HG03565 (cell line): ENCODE results near the gene CARD16.

ENCODE experiments used
- ATAC-seq: cut with Tn5 transposase; IDR thresholded peaks from one replicate; pipeline ENCODE4 v1.9.1; 2021; ENCODE audit warnings: mild to moderate bottlenecking, moderate library complexity; ENCODE audit not compliant: unreplicated experiment

Gene CARD16

GRCh38 chr11:105051559-105051958 is 6.4 kb upstream of the CARD16 start:
- no peak for ATAC-seq

GRCh38 chr11:105049481-105049880 is 4.3 kb upstream of the CARD16 start:
- ATAC-seq, result no peak

DNA sequence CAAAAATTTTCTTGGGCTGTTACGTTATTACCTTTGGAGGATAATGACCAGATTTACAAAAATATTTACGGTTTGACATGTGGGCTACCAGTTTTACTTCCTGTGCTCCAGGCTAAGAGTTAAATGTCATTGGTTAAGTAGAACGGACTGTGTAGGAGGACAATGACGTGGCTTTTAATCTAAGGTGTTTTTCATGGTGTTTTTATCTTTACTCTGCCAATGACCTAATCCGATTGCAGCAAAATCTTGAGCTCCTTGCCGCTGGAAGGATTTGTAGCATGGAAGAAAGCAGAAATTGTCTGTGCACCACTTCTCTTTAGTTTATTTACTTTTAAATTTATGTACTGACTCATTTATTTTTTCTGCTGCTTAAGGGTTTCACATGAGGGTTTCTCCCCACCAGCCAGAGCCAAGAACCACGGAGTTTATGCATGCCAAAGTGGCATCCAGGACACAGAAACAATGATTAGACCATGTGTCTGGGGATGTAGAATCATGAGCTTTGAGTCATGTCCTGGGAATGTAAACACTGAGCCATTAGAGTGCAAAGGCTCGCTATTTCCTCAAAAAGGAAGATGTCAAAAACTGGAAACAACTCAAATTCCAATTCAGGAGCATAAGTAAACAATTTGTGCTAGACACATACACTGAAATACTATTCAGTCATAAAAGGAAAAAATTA is 1.9 kb upstream of the CARD16 start:
- ATAC-seq, result no peak

- no peak for ATAC-seq
These were observed 651 bp upstream of the CARD16 start for GRCh38 chr11:105045676-105046296.

DNA sequence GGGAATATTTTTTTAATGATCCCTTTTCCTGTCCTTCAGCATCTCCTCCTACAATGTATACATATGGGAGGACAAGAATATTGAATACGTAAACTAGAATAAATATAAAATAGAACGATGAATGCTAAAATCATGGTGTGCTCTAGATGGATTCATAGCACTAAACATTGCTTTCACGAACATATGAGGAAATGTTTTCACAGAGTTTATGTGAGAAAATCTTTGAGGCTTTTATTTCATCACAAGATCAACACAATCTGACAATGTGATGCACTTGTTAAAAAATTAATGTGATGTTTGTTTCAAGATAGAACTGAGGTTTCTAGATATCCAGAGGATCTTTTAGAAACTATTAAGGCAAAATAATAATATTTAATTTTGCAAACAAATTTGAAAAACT is 3.0 kb downstream of the CARD16 start:
- ATAC-seq, result no peak

GRCh38 chr11:105040703-105041102 is 4.4 kb downstream of the CARD16 start:
- no peak for ATAC-seq

- peak; percentile 97 for ATAC-seq
These were observed 10.1 kb downstream of the CARD16 start, which contains the start of gene CASP1 for GRCh38 chr11:105034813-105035620. Gene CASP1, minus strand, starts transcription at chr11:105035144. Its CDS starts 31 bp downstream, at chr11:105035113.

- peak; percentile 1 for ATAC-seq
These were observed 10.7 kb downstream of the CARD16 start for GRCh38 chr11:105034388-105034787.

GRCh38 chr11:105033781-105034180 is 11.4 kb downstream of the CARD16 start:
- no peak for ATAC-seq

- ATAC-seq, result no peak
These were observed 11.8 kb downstream of the CARD16 start for GRCh38 chr11:105033343-105033742.

GRCh38 chr11:105032495-105032894 is 12.6 kb downstream of the CARD16 start:
- no peak for ATAC-seq

DNA sequence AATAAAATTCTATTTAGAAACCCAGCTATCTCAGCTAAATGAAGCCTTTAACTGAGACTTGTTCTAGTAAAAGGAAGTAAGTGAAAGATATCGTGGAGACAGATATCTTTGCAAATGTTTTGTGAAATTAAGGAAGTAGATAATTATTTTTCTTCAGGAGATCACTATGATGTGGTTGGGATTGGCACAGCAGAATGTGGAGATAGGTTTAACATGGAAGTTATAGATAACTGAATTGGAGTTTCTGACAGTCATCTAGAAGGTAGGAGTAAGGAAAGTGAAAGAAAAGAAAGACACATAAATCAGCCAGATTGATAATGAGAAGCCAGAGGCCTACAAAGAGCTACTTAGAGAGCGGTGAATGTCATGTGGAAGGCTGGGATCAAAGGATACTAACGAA is 17.5 kb downstream of the CARD16 start:
- ATAC-seq, result no peak

DNA sequence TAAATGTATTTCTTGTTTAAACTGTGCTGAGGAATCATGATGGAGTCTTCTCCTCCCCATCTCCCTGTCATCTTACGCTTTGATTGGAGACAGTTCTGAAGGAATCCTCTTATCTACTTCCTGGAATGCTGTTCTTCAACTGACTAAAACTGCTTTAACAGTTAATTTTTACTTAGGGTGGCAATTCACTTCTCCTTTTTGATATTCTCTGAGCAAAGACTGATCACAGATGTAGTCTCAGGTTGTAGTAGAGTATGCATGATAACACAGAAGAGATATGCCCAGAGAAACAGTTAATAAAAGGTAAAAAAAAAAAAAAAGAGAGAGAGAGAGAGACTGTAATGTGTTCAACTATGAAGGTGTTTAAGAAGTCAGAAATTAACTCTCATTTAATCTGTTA is 20.7 kb downstream of the CARD16 start:
- ATAC-seq, result no peak

DNA sequence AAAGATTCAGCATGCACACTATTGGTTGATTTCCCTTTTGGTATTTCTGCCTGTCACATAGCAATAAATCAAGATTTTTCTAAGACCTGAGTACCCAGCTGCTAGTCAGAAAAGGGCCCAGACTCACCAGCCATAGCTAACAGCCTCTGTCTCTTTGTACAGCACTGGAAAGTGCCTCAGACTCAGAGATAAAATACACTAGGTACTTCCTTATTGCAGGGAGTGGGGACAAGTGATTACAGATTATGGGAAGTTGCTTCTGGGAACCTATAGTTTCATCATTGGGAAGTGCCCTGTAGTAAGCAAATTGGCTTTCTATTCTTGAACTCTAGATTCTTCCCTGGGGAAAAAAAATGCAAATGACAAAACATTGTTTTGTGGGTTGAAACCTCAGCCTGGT is 22.1 kb downstream of the CARD16 start, which contains the start of gene CASP5:
TSS of gene CASP5 (minus strand) at position 166 of the 400 bp plus-strand sequence. CDS start at position 134, 32 bp downstream.
- ATAC-seq, result no peak

DNA sequence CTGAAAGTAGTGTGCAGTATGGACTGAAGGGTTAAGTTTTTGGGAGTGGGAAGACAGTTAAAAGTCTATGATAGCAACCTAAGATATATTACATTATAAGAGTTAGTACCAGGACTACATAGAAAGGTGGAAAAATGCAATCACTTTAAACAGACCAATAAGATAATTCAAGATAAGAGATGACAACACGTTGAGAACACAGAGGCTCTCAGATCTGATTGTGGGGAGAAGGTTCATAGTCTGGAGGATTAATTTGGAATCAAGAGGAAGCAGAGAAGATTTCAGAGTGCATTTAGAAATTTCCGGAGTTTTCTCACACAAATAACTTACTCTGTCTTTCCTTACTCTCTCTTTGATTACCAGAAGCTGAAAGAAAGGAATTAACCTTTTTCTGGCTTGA is 22.6 kb downstream of the CARD16 start:
- no peak for ATAC-seq

GRCh38 chr11:105007463-105007862 is 37.7 kb downstream of the CARD16 start:
- no peak for ATAC-seq

DNA sequence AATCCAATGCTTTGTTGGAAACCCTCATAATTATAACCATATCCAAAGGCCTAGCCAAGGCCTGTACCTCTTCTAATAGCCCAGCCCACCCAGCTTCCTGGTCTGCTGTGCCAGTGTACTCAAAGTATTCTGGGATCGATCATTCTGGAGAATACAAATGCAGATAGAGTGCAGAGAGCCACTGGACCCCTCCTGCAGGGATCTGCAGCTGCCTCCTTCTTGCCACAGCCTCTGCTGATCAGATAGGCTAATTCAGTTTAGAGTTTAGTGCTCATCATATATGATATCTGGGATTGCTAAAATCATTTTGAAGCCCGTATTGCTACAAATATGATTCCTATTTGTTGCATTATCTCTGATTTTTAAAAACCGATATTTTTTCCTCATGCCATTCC is 39.7 kb downstream of the CARD16 start:
- no peak for ATAC-seq

DNA sequence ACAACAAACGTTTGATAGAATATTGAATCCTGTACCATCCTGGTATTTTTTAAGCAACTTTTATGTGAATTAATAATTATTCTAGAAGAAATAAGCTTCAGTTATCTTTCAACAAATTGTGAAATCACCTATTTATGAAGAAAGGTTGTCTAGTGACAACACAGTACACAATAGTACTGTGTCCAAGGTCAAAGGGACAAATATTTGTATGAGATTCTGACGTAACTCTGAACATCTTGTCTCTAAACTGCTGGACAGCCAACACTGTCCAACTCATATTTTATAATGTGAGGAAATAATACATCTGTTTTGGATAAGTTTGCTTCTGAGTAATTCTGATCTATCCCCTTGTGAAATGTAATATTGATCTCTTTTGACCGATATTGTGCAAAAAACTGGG is 41.1 kb downstream of the CARD16 start:
- no peak for ATAC-seq

DNA sequence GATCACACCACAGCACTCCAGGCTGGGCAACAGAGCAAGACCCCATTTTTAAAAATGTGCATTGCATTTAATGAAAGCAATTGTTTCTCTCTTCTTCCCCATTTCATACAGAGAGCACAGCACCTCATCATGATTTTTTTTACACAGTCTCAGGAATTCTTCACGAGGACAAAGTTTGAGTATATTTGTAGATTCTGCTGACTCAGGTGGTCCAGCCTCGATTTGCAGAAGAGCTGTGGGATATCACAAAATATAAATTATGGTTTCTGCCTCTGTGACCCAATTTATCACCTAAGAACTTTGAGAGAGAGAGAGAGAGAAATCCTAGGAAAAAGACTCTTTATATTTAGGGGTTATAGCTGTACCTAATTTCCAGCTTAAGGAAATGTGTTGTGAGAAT is 42.0 kb downstream of the CARD16 start:
- ATAC-seq, result no peak

- ATAC-seq, result peak; percentile 95
These were observed 44.3 kb downstream of the CARD16 start for GRCh38 chr11:105000797-105001196.

DNA sequence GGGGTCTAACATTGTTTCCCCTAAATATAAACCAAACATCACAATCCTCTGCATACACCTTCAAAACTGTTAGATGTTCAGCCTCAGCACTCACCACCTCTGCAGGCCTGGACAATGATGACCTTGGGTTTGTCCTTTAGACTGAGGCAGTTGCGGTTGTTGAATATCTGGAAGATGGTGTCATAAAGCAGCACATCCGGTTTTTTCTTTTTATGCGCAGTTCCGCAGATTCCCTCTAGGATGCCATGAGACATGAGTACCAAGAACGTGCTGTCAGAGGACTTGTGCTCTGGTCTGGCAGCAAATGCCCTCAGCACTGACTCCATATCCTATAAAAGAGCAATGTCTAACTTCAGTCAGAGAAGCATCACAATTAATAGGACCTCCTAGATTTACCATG is 45.0 kb downstream of the CARD16 start:
- no peak for ATAC-seq

- ATAC-seq, result no peak
These were observed 45.4 kb downstream of the CARD16 start for GRCh38 chr11:104999721-105000120.
